Measurements from ENCODE around the gene TAPT1. TPM values are rescaled to one million over a fixed set of nuclear protein-coding genes. Genes with fewer than 3 reads are reported as not detected.

TAPT1 gene
- polyA plus RNA-seq, 1 donor from 2014 or later = 34.2 TPM

- no peak overlapping the region for H3K9ac ChIP-seq (ENCODE audit: low read length)
- H3K27ac ChIP-seq (ENCODE audit: low read length) = no peak overlapping the region
- no peak overlapping the region for H3K4me2 ChIP-seq (ENCODE audit: low read length)
- H3K4me3 ChIP-seq (ENCODE audit: low read length) = no peak overlapping the region
- H2AFZ ChIP-seq (ENCODE audit: low read depth, low read length) = no peak overlapping the region
- H3K79me2 ChIP-seq (replicated peaks; ENCODE audit: insufficient read depth, low read length) = peaks cover 4% of the 10 kb centered on the region
- no peaks in the 10 kb centered on the region for H3K36me3 ChIP-seq (ENCODE audit: insufficient read depth, low read length)
- H3K27me3 ChIP-seq (ENCODE audit: insufficient read depth, low read depth, low read length) = no peaks in the 10 kb centered on the region
- no peaks in the 10 kb centered on the region for H3K9me2 ChIP-seq (ENCODE audit: insufficient read depth, low read length)
- TF ChIP-seq REST (IDR thresholded peaks at IDR 0.05; ENCODE audit: borderline replicate concordance) (no peak), EZH2 (IDR thresholded peaks at IDR 0.05; ENCODE audit: borderline replicate concordance, insufficient read depth, low read length, poor library complexity, severe bottlenecking) (no peak), TAF1 (IDR thresholded peaks at IDR 0.05; ENCODE audit: low read depth) (no peak), CTCF (IDR thresholded peaks at IDR 0.05; ENCODE audit: poor library complexity, severe bottlenecking) (no peak), SMC3 (conservative IDR thresholded peaks at IDR 0.05; ENCODE audit: poor library complexity) (no peak), RAD21 (conservative IDR thresholded peaks at IDR 0.05) (no peak), MXI1 (conservative IDR thresholded peaks at IDR 0.05; ENCODE audit: poor library complexity, severe bottlenecking) (no peak), POLR2AphosphoS5 (IDR thresholded peaks at IDR 0.05) (no peak), EP300 (conservative IDR thresholded peaks at IDR 0.05; ENCODE audit: poor library complexity, severe bottlenecking) (no peak)
- no peaks in the 10 kb centered on the region for H3K9me3 ChIP-seq (ENCODE audit: low read length)
- H4K20me1 ChIP-seq (ENCODE audit: insufficient read depth) = no peaks in the 10 kb centered on the region
- no peaks in the 10 kb centered on the region for H3F3A ChIP-seq (ENCODE audit: insufficient read depth, low read length, poor library complexity, severe bottlenecking)
These were observed 7.4 kb upstream of the TAPT1 start for GRCh38 chr4:16233569-16234177.

GRCh38 chr4:16231570-16232245, 5.4 kb upstream of the TAPT1 start:
- H3K27ac ChIP-seq (ENCODE audit: low read length) = no peak overlapping the region
- no peaks in the 10 kb centered on the region for H3K9me2 ChIP-seq (ENCODE audit: insufficient read depth, low read length)
- no peaks in the 10 kb centered on the region for H3K9me3 ChIP-seq (ENCODE audit: low read length)
- no peaks in the 10 kb centered on the region for H3K36me3 ChIP-seq (ENCODE audit: insufficient read depth, low read length)
- no peak overlapping the region for H2AFZ ChIP-seq (ENCODE audit: low read depth, low read length)
- no peak overlapping the region for H3K9ac ChIP-seq (ENCODE audit: low read length)
- H3F3A ChIP-seq (ENCODE audit: insufficient read depth, low read length, poor library complexity, severe bottlenecking) = no peaks in the 10 kb centered on the region
- peaks cover 5% of the 10 kb centered on the region for H3K79me2 ChIP-seq (replicated peaks; ENCODE audit: insufficient read depth, low read length)
- TF ChIP-seq EZH2 (IDR thresholded peaks at IDR 0.05; ENCODE audit: borderline replicate concordance, insufficient read depth, low read length, poor library complexity, severe bottlenecking) = no peak
- no peak for TF ChIP-seq CTCF (IDR thresholded peaks at IDR 0.05; ENCODE audit: poor library complexity, severe bottlenecking)
- no peak for TF ChIP-seq EP300 (conservative IDR thresholded peaks at IDR 0.05; ENCODE audit: poor library complexity, severe bottlenecking)
- no peak for TF ChIP-seq SMC3 (conservative IDR thresholded peaks at IDR 0.05; ENCODE audit: poor library complexity)
- no peak for TF ChIP-seq TAF1 (IDR thresholded peaks at IDR 0.05; ENCODE audit: low read depth)
- TF ChIP-seq RAD21 (conservative IDR thresholded peaks at IDR 0.05) = no peak
- no peak for TF ChIP-seq POLR2AphosphoS5 (IDR thresholded peaks at IDR 0.05)
- TF ChIP-seq REST (IDR thresholded peaks at IDR 0.05; ENCODE audit: borderline replicate concordance) = no peak
- no peak for TF ChIP-seq MXI1 (conservative IDR thresholded peaks at IDR 0.05; ENCODE audit: poor library complexity, severe bottlenecking)
- H3K4me2 ChIP-seq (ENCODE audit: low read length) = no peak overlapping the region
- no peak overlapping the region for H3K4me3 ChIP-seq (ENCODE audit: low read length)
- no peaks in the 10 kb centered on the region for H4K20me1 ChIP-seq (ENCODE audit: insufficient read depth)
- no peaks in the 10 kb centered on the region for H3K27me3 ChIP-seq (ENCODE audit: insufficient read depth, low read depth, low read length)
